Endothelial cell of umbilical vein (primary cell): ENCODE results near the gene ABR. TPM values are rescaled to one million over a fixed set of nuclear protein-coding genes. Genes with fewer than 3 reads are reported as not detected.

ENCODE experiments used
- BruUV-seq: library from RNA; stranded (reverse); fragments of 400-500 nt; replicated peaks from 2 replicates; lab custom pipeline; 2021; lab: Mats Ljungman, UMichigan
- CTCF ChIA-PET: fragments of 300-600, 350-600 bp; sonication (Branson Sonifier 250); formaldehyde crosslinking; loops from one replicate; lab custom pipeline; 2021; ENCODE audit warnings: antibody characterized with exemption, inconsistent platforms; lab: Charles Lee
- POLR2A ChIA-PET: fragments of 300-600, 350-600 bp; sonication (Branson Sonifier 250); formaldehyde crosslinking; loops from one replicate; lab custom pipeline; 2021; ENCODE audit warnings: antibody characterized with exemption, inconsistent platforms; lab: Charles Lee
- DNase-seq: peaks from one replicate; pipeline ENCODE4 v3.0.0-alpha.2; 2011; ENCODE audit warnings: low read depth, low spot score
- FAIRE-seq: peaks from 2 replicates; lab custom pipeline; 2011; peaks lifted over from hg19 to GRCh38; lab: Jason Lieb, UNC
- H2AFZ ChIP-seq: 2 replicates; pipeline ENCODE4 v1.6.0; 2012; ENCODE audit warnings: low read depth, low read length, control low read depth, inconsistent platforms
- H3K27ac ChIP-seq: 2 replicates; pipeline ENCODE4 v1.5.1; 2011; ENCODE audit warnings: low read depth, mild to moderate bottlenecking, control low read depth, low read length, moderate library complexity; ENCODE audit not compliant: insufficient read depth
- H3K27me3 ChIP-seq, 2 experiments: 2 replicates each; pipeline versions ENCODE4 v1.6.0 to v1.6.1; 2011; ENCODE audit warnings: low read length in 2 of 2, mixed read lengths in 1 of 2; ENCODE audit not compliant: control insufficient read depth in 2 of 2, insufficient read depth in 2 of 2
- H3K36me3 ChIP-seq, 2 experiments: 2 replicates in 1 of 2; 3 replicates in 1 of 2; pipeline ENCODE4 v1.5.1; 2011; ENCODE audit warnings: low read length in 2 of 2, mild to moderate bottlenecking in 1 of 2, moderate library complexity in 1 of 2; ENCODE audit not compliant: control insufficient read depth in 2 of 2, insufficient read depth in 2 of 2; ENCODE audit errors: extremely low read depth in 1 of 2
- H3K4me1 ChIP-seq: 3 replicates; pipeline ENCODE4 v1.5.1; 2011; ENCODE audit warnings: mild to moderate bottlenecking, low read length; ENCODE audit not compliant: control insufficient read depth, insufficient read depth; ENCODE audit errors: extremely low read depth
- H3K4me2 ChIP-seq: 2 replicates; pipeline ENCODE4 v1.6.1; 2011; ENCODE audit warnings: low read length, control low read depth, mixed read lengths; ENCODE audit not compliant: insufficient read depth
- H3K4me3 ChIP-seq, 3 experiments: fragments of 200-600 bp in 1 of 3; sonication (generic), shearing (Covaris generic) in 1 of 3; replicated peaks in 1 of 3; 2 replicates each; pipeline ENCODE4 v1.5.1; 2011 to 2016; ENCODE audit warnings: control low read depth in 3 of 3, low read length in 3 of 3, mild to moderate bottlenecking in 2 of 3, inconsistent platforms in 1 of 3, low read depth in 1 of 3, moderate library complexity in 1 of 3; ENCODE audit not compliant: insufficient read depth in 1 of 3
- H3K79me2 ChIP-seq: 2 replicates; pipeline ENCODE4 v1.6.0; 2012; ENCODE audit warnings: low read length, inconsistent platforms; ENCODE audit not compliant: control insufficient read depth, insufficient read depth
- H3K9ac ChIP-seq: replicated peaks from 2 replicates; pipeline ENCODE3; 2011; ENCODE audit warnings: low read length, control low read depth; ENCODE audit not compliant: insufficient read depth; ENCODE audit errors: extremely low read depth
- H3K9me1 ChIP-seq: replicated peaks from 3 replicates; pipeline ENCODE4 v1.6.0; 2011; ENCODE audit warnings: mild to moderate bottlenecking, low read length; ENCODE audit not compliant: control insufficient read depth, insufficient read depth; ENCODE audit errors: extremely low read depth
- H3K9me3 ChIP-seq: replicated peaks from 2 replicates; pipeline ENCODE4 v1.5.1; 2012; ENCODE audit warnings: low read length, inconsistent platforms; ENCODE audit not compliant: control insufficient read depth, insufficient read depth
- H4K20me1 ChIP-seq: replicated peaks from 2 replicates; pipeline ENCODE3; 2011; ENCODE audit warnings: mild to moderate bottlenecking, low read length; ENCODE audit not compliant: control insufficient read depth, insufficient read depth; ENCODE audit errors: extremely low read depth
- EZH2 ChIP-seq: IDR thresholded peaks from 2 replicates; pipeline ENCODE4 v1.6.1; 2012; ENCODE audit warnings: borderline replicate concordance, low read depth, mild to moderate bottlenecking, moderate library complexity, low read length, inconsistent platforms; ENCODE audit not compliant: severe bottlenecking
- FOS ChIP-seq: IDR thresholded peaks from 2 replicates; pipeline ENCODE4 v1.6.1; 2011; ENCODE audit warnings: mild to moderate bottlenecking, low read length, moderate library complexity, borderline replicate concordance; ENCODE audit not compliant: insufficient read depth
- GATA2 ChIP-seq: IDR thresholded peaks from 2 replicates; pipeline ENCODE4 v1.7.0; 2011; ENCODE audit warnings: low read depth, mild to moderate bottlenecking, moderate library complexity, mixed read lengths, low read length; ENCODE audit not compliant: insufficient read length, insufficient read depth
- JUN ChIP-seq: IDR thresholded peaks from 2 replicates; pipeline ENCODE4 v1.6.1; 2011; ENCODE audit warnings: borderline replicate concordance, low read depth; ENCODE audit not compliant: insufficient read length, insufficient read depth
- MAX ChIP-seq: IDR thresholded peaks from 2 replicates; pipeline ENCODE4 v1.6.1; 2011; ENCODE audit not compliant: insufficient read depth, insufficient read length
- MYC ChIP-seq: IDR thresholded peaks from one replicate; pipeline ENCODE4 v1.6.1; 2011; ENCODE audit warnings: mild to moderate bottlenecking, low read depth, low read length
- POLR2A ChIP-seq: IDR thresholded peaks from 2 replicates; pipeline ENCODE4 v1.6.1; 2012; ENCODE audit warnings: low read depth, mild to moderate bottlenecking, control low read depth, low read length
- POLR2AphosphoS5 ChIP-seq: IDR thresholded peaks from 2 replicates; pipeline ENCODE4 v1.6.1; 2012; ENCODE audit warnings: low read depth, mild to moderate bottlenecking, control low read depth, low read length, moderate library complexity; ENCODE audit not compliant: insufficient read depth
- dilution Hi-C: fragments of 300-500 bp; cut with MboI; formaldehyde crosslinking; loops from one replicate; pipeline ENCODE4 v1.15.0; 2019; ENCODE audit warnings: low sequenced_read_pairs; ENCODE audit not compliant: extremely low pct_ligation_motif_present
- intact Hi-C: fragments of 100-400 bp; cut with micrococcal nuclease; formaldehyde crosslinking; loops from one replicate; pipeline ENCODE4 v1.10.0; 2022
- polyA plus RNA-seq, 4 experiments: library from polyadenylated mRNA; depleted of rRNA in 3 of 4; stranded (reverse) in 3 of 4; unstranded in 1 of 4; fragments of >200 nt; gene quantifications; 2 replicates each; pipeline versions ENCODE4 v1.2.1 to v1.2.3, GENCODE V29; 2011 to 2012; ENCODE audit warnings: missing spikeins in 1 of 4
- total RNA-seq: library from RNA; stranded (reverse); gene quantifications from 2 replicates; pipeline ENCODE4 v1.2.3, GENCODE V29; 2021
- TF ChIP-seq, protein P1 (sequence below), 2 donors: IDR thresholded peaks; 1 replicate in 1 of 2; 2 replicates in 1 of 2; pipeline ENCODE4 v1.5.1; 2011; ENCODE audit warnings: low read length in 2 of 2, mild to moderate bottlenecking in 2 of 2, moderate library complexity in 2 of 2, control low read depth in 1 of 2, inconsistent platforms in 1 of 2, low read depth in 1 of 2; ENCODE audit not compliant: insufficient read depth in 1 of 2; ENCODE audit errors: extremely low read depth in 1 of 2

ABR gene
- total and polyA plus RNA-seq, 2 donors (not counting 3 experiments of a cell fraction or from before 2014, with no cell fraction given), result 83.5 to 96.8 TPM

DNA sequence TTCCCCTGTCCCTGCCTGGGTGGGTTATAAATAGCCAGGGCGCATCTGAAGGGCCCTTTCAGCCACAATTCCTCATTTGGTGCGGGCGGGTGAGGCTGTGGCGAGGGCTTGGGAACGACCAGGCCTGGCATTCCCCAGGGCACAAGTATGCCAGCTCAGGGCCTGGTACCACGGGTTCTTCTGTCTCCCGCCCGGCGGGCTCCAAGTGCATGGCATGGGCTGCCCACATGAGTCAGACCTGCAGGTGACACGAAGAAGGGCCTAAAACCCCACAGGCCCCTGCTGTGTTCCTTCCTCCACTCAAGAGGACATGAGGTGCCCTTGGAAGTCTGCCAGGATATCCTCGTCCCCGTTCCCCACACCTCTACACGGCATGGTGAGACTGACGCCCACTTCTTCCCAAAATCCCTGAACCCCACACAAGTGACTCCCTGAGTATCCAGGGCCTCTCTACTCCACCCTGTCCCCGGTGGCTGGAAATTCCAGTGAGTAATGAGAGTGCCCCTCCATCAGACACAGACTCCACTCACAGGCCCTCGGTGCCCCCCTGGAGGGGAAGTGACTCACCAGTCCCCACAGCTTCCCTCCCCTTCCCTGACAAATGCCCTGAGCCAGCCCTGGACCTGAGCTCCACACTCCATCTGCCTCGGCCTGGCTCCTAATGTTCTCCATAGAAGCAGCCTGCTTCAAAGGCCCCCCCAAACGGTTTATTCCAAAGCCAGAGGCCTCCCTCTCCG, 68.8 kb downstream of the ABR start:
- TF ChIP-seq EZH2 (no peak), MAX (no peak), POLR2AphosphoS5 (peak; percentile 64), MYC (peak; percentile 26), JUN (peak; percentile 82), FOS (peak; percentile 94), GATA2 (no peak), POLR2A (peak; percentile 73)
- TF ChIP-seq, protein P1, sequence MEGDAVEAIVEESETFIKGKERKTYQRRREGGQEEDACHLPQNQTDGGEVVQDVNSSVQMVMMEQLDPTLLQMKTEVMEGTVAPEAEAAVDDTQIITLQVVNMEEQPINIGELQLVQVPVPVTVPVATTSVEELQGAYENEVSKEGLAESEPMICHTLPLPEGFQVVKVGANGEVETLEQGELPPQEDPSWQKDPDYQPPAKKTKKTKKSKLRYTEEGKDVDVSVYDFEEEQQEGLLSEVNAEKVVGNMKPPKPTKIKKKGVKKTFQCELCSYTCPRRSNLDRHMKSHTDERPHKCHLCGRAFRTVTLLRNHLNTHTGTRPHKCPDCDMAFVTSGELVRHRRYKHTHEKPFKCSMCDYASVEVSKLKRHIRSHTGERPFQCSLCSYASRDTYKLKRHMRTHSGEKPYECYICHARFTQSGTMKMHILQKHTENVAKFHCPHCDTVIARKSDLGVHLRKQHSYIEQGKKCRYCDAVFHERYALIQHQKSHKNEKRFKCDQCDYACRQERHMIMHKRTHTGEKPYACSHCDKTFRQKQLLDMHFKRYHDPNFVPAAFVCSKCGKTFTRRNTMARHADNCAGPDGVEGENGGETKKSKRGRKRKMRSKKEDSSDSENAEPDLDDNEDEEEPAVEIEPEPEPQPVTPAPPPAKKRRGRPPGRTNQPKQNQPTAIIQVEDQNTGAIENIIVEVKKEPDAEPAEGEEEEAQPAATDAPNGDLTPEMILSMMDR (IDR thresholded peaks at IDR 0.05; ENCODE audit: extremely low read depth in 1 of 2, insufficient read depth in 1 of 2, low read depth in 1 of 2, low read length in 2 of 2), result no peak
- no peak overlapping the region for H3K4me3 ChIP-seq
- no peaks in the 10 kb centered on the region for H3K9me3 ChIP-seq
- no peaks in the 10 kb centered on the region for H3K36me3 ChIP-seq
- TSS peak; percentile 49 for BruUV-seq
- peak overlapping the region; percentile 82 for H3K27ac ChIP-seq
- dilution Hi-C loops, result no loop called here
- FAIRE-seq (peak; percentile 95), DNase-seq (peak; percentile 92)
- H3K9me1 ChIP-seq, result no peaks in the 10 kb centered on the region
- no peak overlapping the region for H2AFZ ChIP-seq
- ChIA-PET POLR2A (no interaction called here), CTCF (interaction anchor here (0.7 to 4.7 kb wide), 11 partner anchors 10 to 130 kb away, joined by 3 to 45 read pairs (median 4); no protein-coding TSS in a partner anchor)
- H3K9ac ChIP-seq, result peak overlapping the region; percentile 37
- no peak overlapping the region for H3K4me2 ChIP-seq
- peaks cover 12% of the 10 kb centered on the region for H3K79me2 ChIP-seq
- intact Hi-C loops, result loop anchor here (1.0 to 2.0 kb wide), 4 partner anchors 24 to 106 kb away; no protein-coding TSS in a partner anchor
- H3K27me3 ChIP-seq, result no peaks in the 10 kb centered on the region
- no peaks in the 10 kb centered on the region for H4K20me1 ChIP-seq
- H3K4me1 ChIP-seq, result peaks cover 45% of the 10 kb centered on the region
